RWPE1 (cell line): ENCODE results near the gene TMC4.

ENCODE experiments used
- CTCF ChIA-PET: fragments of 350-600 bp; sonication (Branson Sonifier 250); formaldehyde crosslinking; extraction: SDS; loops from one replicate; lab custom pipeline; 2021; lab: Yijun Ruan, JAX
- POLR2A ChIA-PET: fragments of 400-600 bp; formaldehyde crosslinking; extraction: SDS; loops from one replicate; lab custom pipeline; 2020; ENCODE audit warnings: antibody characterized with exemption; ENCODE audit not compliant: low non-redundant PET; lab: Yijun Ruan, JAX
- DNase-seq: peaks from one replicate; pipeline ENCODE4 v3.0.0; 2012; ENCODE audit warnings: low spot score
- H3K27ac ChIP-seq: fragments of 450-650 bp; 2 replicates; pipeline ENCODE4 v1.5.1; 2017
- CTCF ChIP-seq: fragments of 450-650 bp; conservative IDR thresholded peaks from 2 replicates; pipeline ENCODE4 v1.5.1; 2017; ENCODE audit warnings: low read depth, mild to moderate bottlenecking

Gene TMC4

GRCh38 chr19:54133312-54133956, 39.5 kb downstream of the TMC4 start:
- H3K27ac ChIP-seq, result peak overlapping the region; percentile 85
- no peak for TF ChIP-seq CTCF
- CTCF ChIA-PET, result interaction anchor here (0.6 kb wide), 1 partner anchor 25 kb away, joined by 3 read pairs; no protein-coding TSS in a partner anchor
- DNase-seq, result no peak
- POLR2A ChIA-PET, result no interaction called here

- POLR2A ChIA-PET, result no interaction called here
- CTCF ChIA-PET, result interaction anchor here (0.6 kb wide), 1 partner anchor 23 kb away, joined by 3 read pairs; no protein-coding TSS in a partner anchor
- no peak overlapping the region for H3K27ac ChIP-seq
- TF ChIP-seq CTCF, result no peak
- DNase-seq, result no peak
Observed at GRCh38 chr19:54129617-54129996, 43.4 kb downstream of the TMC4 start.

DNA sequence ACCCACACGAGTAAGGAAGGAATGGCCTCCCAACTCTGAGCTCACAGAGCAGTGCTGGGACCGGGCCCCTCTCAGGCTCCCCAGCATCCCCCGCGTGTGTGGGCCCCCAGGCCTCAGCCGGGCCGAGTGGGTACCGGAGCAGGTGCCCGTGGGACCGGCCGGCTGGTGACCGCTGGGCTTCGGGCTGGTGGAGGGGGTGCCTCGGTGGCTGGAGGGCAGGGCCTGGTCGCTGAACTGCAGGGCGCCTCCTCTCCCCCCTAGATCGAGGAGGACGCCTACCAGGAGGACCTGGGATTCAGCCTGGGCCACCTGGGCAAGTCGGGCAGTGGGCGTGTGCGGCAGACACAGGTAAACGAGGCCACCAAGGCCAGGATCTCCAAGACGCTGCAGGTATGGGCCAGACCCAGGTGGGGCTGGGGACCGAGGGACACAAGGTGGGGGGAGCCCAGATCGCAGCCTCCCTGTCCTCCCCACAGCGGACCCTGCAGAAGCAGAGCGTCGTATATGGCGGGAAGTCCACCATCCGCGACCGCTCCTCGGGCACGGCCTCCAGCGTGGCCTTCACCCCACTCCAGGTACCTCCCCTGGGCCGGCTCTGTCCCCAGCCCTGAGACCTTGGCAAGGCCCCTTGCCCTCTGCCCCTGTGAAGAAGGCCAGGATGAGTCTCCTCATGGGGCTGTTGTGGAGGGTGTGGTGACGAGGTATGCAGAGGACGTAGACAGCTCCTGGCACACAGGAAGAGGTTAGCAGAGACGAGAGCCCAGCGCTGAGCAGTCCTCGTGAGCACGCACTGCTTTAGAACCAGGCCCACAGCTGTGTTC, 44.0 kb downstream of the TMC4 start:
- ChIA-PET POLR2A (no interaction called here), CTCF (no interaction called here)
- no peak overlapping the region for H3K27ac ChIP-seq
- no peak for DNase-seq
- no peak for TF ChIP-seq CTCF

GRCh38 chr19:54128441-54128725, 44.6 kb downstream of the TMC4 start:
- DNase-seq, result no peak
- no peak overlapping the region for H3K27ac ChIP-seq
- ChIA-PET POLR2A (no interaction called here), CTCF (no interaction called here)
- TF ChIP-seq CTCF, result no peak

- DNase-seq, result no peak
- POLR2A ChIA-PET, result interaction anchor here (1.2 kb wide), 1 partner anchor 12 kb away, joined by 3 read pairs; the partner anchor contains the start of genes PRPF31 and TFPT
- CTCF ChIA-PET, result no interaction called here
Observed at GRCh38 chr19:54127688-54128440, 45.1 kb downstream of the TMC4 start.

More at GRCh38 chr19:54127688-54128440, 45.1 kb downstream of the TMC4 start:
- H3K27ac ChIP-seq, result no peak overlapping the region
- no peak for TF ChIP-seq CTCF
